WI38 (cell line): ENCODE data around the gene IPO9.
"Not testable (repeated sequence)": the region's sequence is repeated elsewhere in the genome, so short reads cannot be mapped to it uniquely, and the experiment has no call there.

Source experiments
- H3K4me3 ChIP-seq: 2 replicates; pipeline ENCODE4 v1.5.1; 2011; ENCODE audit warnings: low read depth, mild to moderate bottlenecking, control low read depth, low read length
- CTCF ChIP-seq: IDR thresholded peaks from 2 replicates; pipeline ENCODE4 v1.5.1; 2012; ENCODE audit warnings: low read depth, mild to moderate bottlenecking, control low read depth, low read length

The IPO9 gene

GRCh38 chr1:201895913-201896807 lies 67.2 kb downstream of the IPO9 start:
- peak; percentile 90 for TF ChIP-seq CTCF
- H3K4me3 ChIP-seq, result no peak overlapping the region

- no peak for TF ChIP-seq CTCF
- H3K4me3 ChIP-seq, result no peak overlapping the region
These were observed 68.0 kb downstream of the IPO9 start for GRCh38 chr1:201896951-201897391.

- no peak overlapping the region for H3K4me3 ChIP-seq
- no peak for TF ChIP-seq CTCF
These were observed 69.4 kb downstream of the IPO9 start for GRCh38 chr1:201898240-201898894.

GRCh38 chr1:201898992-201899391 lies 70.0 kb downstream of the IPO9 start:
- no peak overlapping the region for H3K4me3 ChIP-seq
- TF ChIP-seq CTCF, result no peak

GRCh38 chr1:201899683-201900429 lies 70.9 kb downstream of the IPO9 start:
- H3K4me3 ChIP-seq, result no peak overlapping the region
- TF ChIP-seq CTCF, result no peak

GRCh38 chr1:201900476-201900875 lies 71.5 kb downstream of the IPO9 start:
- H3K4me3 ChIP-seq, result no peak overlapping the region
- TF ChIP-seq CTCF, result no peak

- H3K4me3 ChIP-seq, result not testable (repeated sequence)
These were observed 72.1 kb downstream of the IPO9 start for GRCh38 chr1:201901036-201901435.
